HepG2 (cell line): ENCODE measurements around the gene TIMM44. TPM values are rescaled to one million over a fixed set of nuclear protein-coding genes. Genes with fewer than 3 reads are reported as not detected.

ENCODE experiments used
- AKAP8 ChIP-seq: sonication (generic); formaldehyde crosslinking; IDR thresholded peaks from 2 replicates; pipeline ENCODE4 v1.5.1; 2020; ENCODE audit warnings: mild to moderate bottlenecking, missing genetic modification reagents
- DPF2 ChIP-seq: sonication (generic); formaldehyde crosslinking; IDR thresholded peaks from 2 replicates; pipeline ENCODE4 v1.4.0; 2020; ENCODE audit warnings: mild to moderate bottlenecking, low read depth, missing genetic modification reagents, borderline replicate concordance
- HES4 ChIP-seq: sonication (generic); formaldehyde crosslinking; IDR thresholded peaks from 2 replicates; pipeline ENCODE4 v1.9.0; 2021; ENCODE audit warnings: mild to moderate bottlenecking, missing genetic modification reagents, borderline replicate concordance
- IKZF5 ChIP-seq: IDR thresholded peaks from 2 replicates; pipeline ENCODE4 v1.6.1; 2018; ENCODE audit warnings: missing genetic modification reagents, mild to moderate bottlenecking, missing compliant biosample characterization
- KLF9 ChIP-seq: IDR thresholded peaks from 2 replicates; pipeline ENCODE4 v1.6.1; 2016; ENCODE audit warnings: low read depth
- MAF1 ChIP-seq: sonication (generic); formaldehyde crosslinking; IDR thresholded peaks from 2 replicates; pipeline ENCODE4 v1.5.0; 2020; ENCODE audit warnings: missing genetic modification reagents, borderline replicate concordance
- NFATC3 ChIP-seq: sonication (generic); formaldehyde crosslinking; IDR thresholded peaks from 2 replicates; pipeline ENCODE4 v1.5.1; 2020; ENCODE audit warnings: mild to moderate bottlenecking, missing genetic modification reagents
- SMYD3 ChIP-seq: sonication (generic); formaldehyde crosslinking; IDR thresholded peaks from 2 replicates; pipeline ENCODE4 v1.8.1; 2023; ENCODE audit warnings: mild to moderate bottlenecking, missing genetic modification reagents
- SNAPC2 ChIP-seq: sonication (generic); formaldehyde crosslinking; IDR thresholded peaks from 2 replicates; pipeline ENCODE4 v1.8.1; 2022; ENCODE audit warnings: mild to moderate bottlenecking, missing genetic modification reagents
- TCF7L2 ChIP-seq: IDR thresholded peaks from 2 replicates; pipeline ENCODE4 v1.6.1; 2011; ENCODE audit warnings: mild to moderate bottlenecking, low read depth, low read length, moderate library complexity
- TEAD2 ChIP-seq: sonication (generic); formaldehyde crosslinking; IDR thresholded peaks from 2 replicates; pipeline ENCODE4 v1.9.0; 2021; ENCODE audit warnings: missing genetic modification reagents
- USF2 ChIP-seq, 2 experiments: sonication (generic) in 1 of 2; formaldehyde crosslinking in 1 of 2; IDR thresholded peaks; 2 replicates each; pipeline versions ENCODE4 v1.5.1 to v1.6.1; 2011 to 2020; ENCODE audit warnings: borderline replicate concordance in 1 of 2, low read depth in 1 of 2, low read length in 1 of 2, mild to moderate bottlenecking in 1 of 2, missing genetic modification reagents in 1 of 2, moderate library complexity in 1 of 2
- ZBTB7A ChIP-seq: sonication (generic); formaldehyde crosslinking; IDR thresholded peaks from 2 replicates; pipeline ENCODE4 v1.8.0; 2022; ENCODE audit warnings: mild to moderate bottlenecking, missing genetic modification reagents
- ZFP82 ChIP-seq: sonication (generic); formaldehyde crosslinking; IDR thresholded peaks from 2 replicates; pipeline ENCODE4 v1.5.1; 2020; ENCODE audit warnings: mild to moderate bottlenecking, missing genetic modification reagents, borderline replicate concordance
- ZNF318 ChIP-seq: sonication (generic); formaldehyde crosslinking; IDR thresholded peaks from 2 replicates; pipeline ENCODE4 v1.4.0; 2020; ENCODE audit warnings: mild to moderate bottlenecking, missing genetic modification reagents
- ZNF549 ChIP-seq: sonication (generic); formaldehyde crosslinking; IDR thresholded peaks from 2 replicates; pipeline ENCODE4 v1.5.0; 2020; ENCODE audit warnings: missing genetic modification reagents
- ZNF598 ChIP-seq: sonication (generic); formaldehyde crosslinking; IDR thresholded peaks from 2 replicates; pipeline ENCODE4 v1.5.1; 2020; ENCODE audit warnings: mild to moderate bottlenecking, missing genetic modification reagents, borderline replicate concordance
- polyA plus RNA-seq, 8 experiments: library from polyadenylated mRNA; depleted of rRNA in 3 of 8; stranded (reverse) in 7 of 8; unstranded in 1 of 8; fragments of >200 nt; fragmentation: Illumina TruSeq in 4 of 8; extraction: Trizol in 4 of 8; gene quantifications; 2 replicates each; pipeline versions ENCODE4 v1.2.1 to v1.2.3, GENCODE V29; 2011 to 2016; ENCODE audit warnings: low read depth in 4 of 8, missing spikeins in 1 of 8, mixed read lengths in 1 of 8; ENCODE audit not compliant: insufficient read depth in 1 of 8
- total RNA-seq, 5 experiments: library from RNA; depleted of rRNA; stranded (reverse); fragments of >200 nt; fragmentation: Illumina TruSeq; extraction: Trizol; gene quantifications; 2 replicates each; pipeline ENCODE4 v1.2.3, GENCODE V29; 2016; ENCODE audit warnings: low read depth in 1 of 5

TIMM44 gene
- total and polyA plus RNA-seq, 2 of the 13 experiments (the other 11 are each of a cell fraction or from before 2014, with no cell fraction given), result 42.9 to 72.6 TPM

- no peak for TF ChIP-seq ZNF318
- TF ChIP-seq MAF1 (CRISPR knock-in tag), result peak; percentile 69; the same call in 1 of the 2 replicates
- TF ChIP-seq IKZF5 (CRISPR knock-in tag), result peak; percentile 85
- peak; percentile 67; the same call in 1 of the 2 replicates for TF ChIP-seq KLF9 (CRISPR knock-in tag)
- peak; percentile 95 for TF ChIP-seq SNAPC2
- no peak for TF ChIP-seq TCF7L2
- TF ChIP-seq DPF2 (CRISPR knock-in tag), result no peak
- TF ChIP-seq ZNF549 (CRISPR knock-in tag), result no peak
- TF ChIP-seq ZNF598 (CRISPR knock-in tag), result peak; percentile 60; the same call in 1 of the 2 replicates
- TF ChIP-seq ZBTB7A, result no peak
- TF ChIP-seq SMYD3 (CRISPR knock-in tag), result no peak; the same call in 1 of the 2 replicates
- TF ChIP-seq USF2 (IDR thresholded peaks at IDR 0.05; ENCODE audit: low read depth, low read length), result peak; percentile 40; the same call in 1 of the 2 replicates
- TF ChIP-seq USF2 (CRISPR knock-in tag; IDR thresholded peaks at IDR 0.05; ENCODE audit: borderline replicate concordance), result peak; percentile 75
- peak; percentile 65; the same call in 1 of the 2 replicates for TF ChIP-seq AKAP8 (CRISPR knock-in tag)
- TF ChIP-seq TEAD2 (CRISPR knock-in tag), result no peak
- peak; percentile 75; the same call in 1 of the 2 replicates for TF ChIP-seq ZFP82 (CRISPR knock-in tag)
- peak; percentile 84; the same call in 1 of the 2 replicates for TF ChIP-seq HES4 (CRISPR knock-in tag)
- TF ChIP-seq NFATC3 (CRISPR knock-in tag), result peak; percentile 29
These were observed at the start of gene TIMM44 (continued) for GRCh38 chr19:7943444-7944176.
